PC-3 (cell line): ENCODE results near the gene NUDT19.

Source experiments
- CTCF ChIP-seq: fragments of 300-600 bp; sonication (generic); conservative IDR thresholded peaks from 2 replicates; pipeline ENCODE4 v1.5.1; 2017; ENCODE audit warnings: antibody characterized with exemption, low read depth, mild to moderate bottlenecking, low read length
- EZH2phosphoT487 ChIP-seq: fragments of 300-600 bp; sonication (generic); IDR thresholded peaks from 2 replicates; pipeline ENCODE4 v1.6.1; 2018; ENCODE audit warnings: mild to moderate bottlenecking, antibody characterized with exemption, low read length, borderline replicate concordance

- TF ChIP-seq CTCF (no peak), EZH2phosphoT487 (no peak)
Measured at GRCh38 chr19:32674931-32675719, 16.5 kb upstream of the NUDT19 start, which contains the start of gene ANKRD27.
